GM21360 (cell line): Measurements from ENCODE around the gene HACD1.
A peak's percentile ranks its signal among the peaks of the same experiment; 100 is the strongest.
"Not testable (repeated sequence)": the region's sequence is repeated elsewhere in the genome, so short reads cannot be mapped to it uniquely, and the experiment has no call there.

ENCODE experiments used
- ATAC-seq: cut with Tn5 transposase; IDR thresholded peaks from one replicate; pipeline ENCODE4 v1.9.1; 2021; ENCODE audit warnings: mild to moderate bottlenecking, moderate library complexity; ENCODE audit not compliant: unreplicated experiment

The HACD1 gene

DNA sequence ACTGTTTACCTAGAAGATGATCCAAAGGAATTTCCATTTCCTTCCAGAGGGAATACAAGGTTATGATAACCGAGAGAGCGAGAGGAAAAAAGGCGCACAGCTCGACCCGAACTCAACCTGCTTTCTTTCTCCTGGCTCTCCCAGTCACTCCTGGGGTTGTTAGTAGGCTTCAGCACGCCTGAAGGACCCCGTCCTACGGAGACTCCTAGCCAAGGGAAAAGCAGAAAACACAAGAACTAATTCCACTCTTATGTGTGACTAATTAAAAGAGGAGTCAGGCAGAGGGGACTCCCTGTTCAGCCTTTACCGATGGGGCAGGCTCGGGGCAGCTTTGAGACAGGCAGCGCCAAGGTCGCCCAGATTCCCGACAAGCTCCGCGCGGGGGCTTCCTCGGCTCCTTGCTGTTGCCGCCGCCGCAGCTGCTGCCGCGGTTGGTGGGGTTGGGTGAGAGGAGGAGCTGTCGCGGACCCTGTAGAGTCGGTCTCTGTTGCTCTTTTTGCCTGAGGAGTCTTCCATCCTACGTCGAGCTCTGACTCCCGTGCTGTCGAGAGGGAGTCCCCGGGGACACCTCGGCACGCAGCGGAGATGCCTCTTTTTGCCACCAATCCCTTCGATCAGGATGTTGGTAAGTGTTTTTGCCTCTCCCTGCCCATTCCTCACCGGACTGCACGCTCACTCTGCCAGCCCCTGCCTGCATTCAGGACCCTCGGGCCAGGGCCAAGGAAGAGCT, 26.7 kb upstream of the HACD1 start, which contains the start of gene STAM:
Gene STAM (plus strand): TSS at position 397 of the 730 bp plus-strand sequence. CDS start 189 bp downstream, at position 586.
- peak; percentile 89 for ATAC-seq

DNA sequence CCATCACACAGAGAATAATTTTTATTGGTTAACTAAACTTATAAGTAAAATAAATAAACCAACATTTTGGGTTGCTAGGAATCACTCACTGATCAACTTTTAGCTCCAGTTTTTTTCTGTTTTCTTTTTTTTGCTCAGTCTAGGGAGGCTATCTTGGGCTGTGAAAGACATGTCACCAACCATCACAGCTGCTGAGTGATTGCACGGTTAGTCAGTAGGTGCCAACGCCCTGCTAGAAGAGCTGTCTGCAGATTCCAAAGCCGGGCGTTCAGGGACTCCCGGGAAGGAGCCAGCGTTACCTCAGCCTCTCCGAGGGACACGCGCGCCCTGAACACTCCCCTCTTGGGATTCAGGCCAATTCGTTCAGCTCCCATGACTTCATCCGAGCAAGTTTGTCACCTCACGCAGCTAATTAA, 26.2 kb upstream of the HACD1 start:
- ATAC-seq: peak; percentile 24

DNA sequence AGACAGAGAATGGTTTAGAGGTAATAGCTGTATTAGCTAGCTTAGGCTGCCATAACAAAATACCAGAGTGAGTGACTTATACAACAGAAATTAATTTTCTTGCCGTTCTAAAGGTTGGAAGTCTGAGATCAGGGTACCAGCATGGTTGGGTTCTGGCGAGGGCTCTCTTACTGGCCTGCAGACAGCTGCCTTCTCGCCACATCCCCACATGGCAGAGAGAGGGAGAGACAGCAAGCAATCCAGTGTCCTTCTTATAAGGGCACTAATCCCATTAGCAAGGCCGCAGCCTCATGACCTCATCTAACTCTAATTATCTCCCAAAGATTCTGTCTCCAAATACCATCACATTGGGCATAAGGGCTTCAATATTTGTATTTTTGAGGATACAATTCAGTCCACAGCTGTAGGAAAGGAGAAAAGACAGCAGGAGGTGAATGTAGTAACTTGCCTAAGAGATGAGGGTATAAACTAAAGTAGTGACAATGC, 23.2 kb upstream of the HACD1 start:
- no peak for ATAC-seq

DNA sequence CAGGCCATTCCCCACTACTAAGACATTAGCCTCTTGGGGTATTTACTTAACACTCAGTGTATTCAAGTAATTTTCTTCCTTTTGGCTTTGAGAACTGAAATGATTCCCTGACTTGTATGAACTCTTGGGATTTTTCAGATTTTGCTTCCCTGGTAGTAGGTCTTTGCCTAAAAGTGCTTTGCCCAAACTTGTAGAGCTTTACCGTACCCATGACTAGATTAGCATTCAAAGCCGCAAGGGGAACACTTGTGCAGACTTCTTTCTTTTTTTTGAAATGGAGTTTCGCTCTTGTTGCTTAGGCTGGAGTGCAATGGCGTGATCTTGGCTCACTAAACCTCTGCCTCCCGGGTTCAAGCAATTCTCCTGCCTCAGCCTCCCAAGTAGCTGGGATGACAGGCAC, 20.7 kb upstream of the HACD1 start:
- ATAC-seq: no peak

DNA sequence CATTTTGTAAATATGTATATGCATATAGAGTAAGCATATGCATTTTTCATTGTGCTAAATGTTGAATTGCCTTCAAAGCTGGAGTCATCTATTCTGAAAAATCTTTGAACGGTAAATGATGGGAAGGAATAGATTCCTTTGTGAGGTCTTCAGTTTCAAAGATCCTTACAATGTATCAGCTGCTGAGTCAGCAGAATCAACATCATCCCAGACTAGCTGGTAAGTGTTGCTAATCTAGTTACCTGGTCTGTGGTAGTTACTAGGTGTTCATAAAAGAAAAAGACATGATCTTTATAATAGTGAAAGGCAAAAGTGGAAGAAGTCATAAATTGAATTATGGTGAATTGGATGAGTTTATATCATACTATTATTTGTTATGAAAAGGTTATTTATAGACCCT, 16.2 kb upstream of the HACD1 start:
- ATAC-seq: no peak

DNA sequence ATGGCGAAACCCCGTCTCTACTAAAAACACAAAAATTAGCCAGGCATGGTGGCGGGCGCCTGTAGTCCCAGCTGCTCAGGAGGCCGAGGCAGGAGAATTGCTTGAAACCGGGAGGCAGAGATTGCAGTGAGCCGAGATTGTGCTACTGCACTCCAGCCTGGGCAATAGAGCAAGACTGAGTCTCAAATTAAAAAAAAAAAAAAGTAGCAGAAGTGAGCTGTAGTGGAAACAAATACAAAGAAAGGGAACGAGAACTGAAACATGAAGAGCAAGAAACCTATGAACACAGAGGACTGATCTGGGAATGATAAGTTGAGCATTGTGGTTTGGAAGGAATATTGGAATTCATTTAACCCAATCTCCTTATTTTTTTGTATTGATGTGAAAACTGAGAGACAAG, 15.4 kb upstream of the HACD1 start:
- ATAC-seq: not testable (repeated sequence)

DNA sequence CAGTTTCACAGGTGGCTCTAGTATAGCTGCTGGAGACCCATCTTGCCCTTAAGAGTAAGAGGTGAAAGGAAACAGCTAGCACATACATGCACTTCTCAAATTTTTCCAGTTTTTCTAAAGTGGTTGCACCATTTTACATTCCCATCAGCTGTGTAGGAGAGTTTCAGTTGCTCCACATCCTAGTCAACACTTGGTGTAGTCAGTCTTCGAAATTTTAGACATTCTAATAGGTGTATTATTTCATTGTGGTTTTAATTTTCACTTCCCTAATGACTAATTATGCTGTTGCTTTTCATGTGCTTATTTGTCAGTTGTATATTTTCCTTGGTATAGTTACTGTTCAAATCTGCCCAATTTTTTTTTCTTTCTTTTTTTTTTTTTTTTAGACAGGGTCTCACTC, 9.5 kb upstream of the HACD1 start:
- no peak for ATAC-seq

DNA sequence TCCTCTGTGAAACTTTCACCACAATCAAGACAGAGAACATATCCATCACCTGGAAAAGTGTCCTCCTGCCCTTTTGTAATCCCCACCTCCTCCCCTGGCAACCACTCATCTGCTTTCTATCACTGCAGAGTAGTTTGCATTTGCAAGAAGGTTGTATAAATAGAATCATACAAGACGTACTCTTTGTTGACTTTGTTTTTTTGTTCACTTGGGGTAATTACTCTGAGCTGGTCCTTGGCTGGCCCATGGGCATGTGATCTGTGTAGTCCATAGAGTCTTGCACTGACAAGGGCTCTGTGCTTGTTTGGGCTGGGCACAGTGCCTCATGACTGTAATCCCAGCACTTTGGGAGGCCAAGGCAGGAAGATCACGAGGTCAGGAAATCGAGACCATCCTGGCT, 7.8 kb upstream of the HACD1 start:
- no peak for ATAC-seq

DNA sequence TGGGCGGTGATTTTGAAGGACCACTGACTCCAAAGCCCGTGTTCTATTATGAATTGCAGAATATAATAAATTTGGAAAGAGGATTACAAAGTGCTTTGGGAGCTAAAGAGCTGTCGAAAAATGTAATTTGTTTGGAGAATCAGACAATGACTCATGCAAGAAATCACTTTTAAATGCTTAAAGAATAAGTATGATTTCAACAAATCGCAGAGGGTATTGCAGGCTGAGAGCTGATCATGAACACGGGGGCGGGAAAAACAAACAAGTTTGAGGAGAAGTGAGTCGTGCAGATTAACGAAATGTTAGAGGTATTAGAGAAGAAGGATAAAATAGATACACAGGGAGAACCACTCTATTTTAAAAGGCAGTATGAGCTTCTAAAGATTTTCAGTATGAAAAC, 4.9 kb upstream of the HACD1 start:
- ATAC-seq: no peak

DNA sequence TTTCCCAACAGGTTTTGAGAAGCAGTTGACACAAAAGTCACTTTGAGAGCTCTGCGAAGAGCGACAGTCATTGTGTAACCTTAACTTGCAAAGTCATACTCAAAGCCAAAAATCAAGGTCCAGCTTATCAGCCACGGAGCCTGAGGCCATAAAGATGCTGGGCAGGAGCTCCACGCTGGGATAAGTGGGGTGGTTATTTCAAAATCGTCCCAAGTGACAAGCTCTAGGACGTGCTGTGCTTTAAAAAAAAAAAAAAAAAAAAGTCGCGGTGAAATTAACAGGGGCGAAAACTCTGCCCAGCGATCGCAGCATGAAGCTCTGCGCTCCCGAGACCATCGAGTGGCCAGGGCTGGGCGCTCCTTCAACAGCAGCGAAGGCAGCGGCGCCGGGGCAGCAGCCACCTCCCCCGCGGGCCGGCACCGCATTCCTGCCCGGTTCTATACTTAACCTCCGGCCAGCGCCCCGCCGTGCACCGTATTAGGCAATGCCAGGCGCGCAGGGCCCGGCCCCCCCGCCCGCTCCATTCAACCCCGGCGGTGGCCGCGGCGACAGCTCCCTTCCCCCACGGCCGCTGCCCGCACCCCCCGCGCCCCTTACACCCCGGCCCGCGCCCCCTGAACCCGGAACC, 657 bp downstream of the HACD1 start:
- ATAC-seq: peak; percentile 34

DNA sequence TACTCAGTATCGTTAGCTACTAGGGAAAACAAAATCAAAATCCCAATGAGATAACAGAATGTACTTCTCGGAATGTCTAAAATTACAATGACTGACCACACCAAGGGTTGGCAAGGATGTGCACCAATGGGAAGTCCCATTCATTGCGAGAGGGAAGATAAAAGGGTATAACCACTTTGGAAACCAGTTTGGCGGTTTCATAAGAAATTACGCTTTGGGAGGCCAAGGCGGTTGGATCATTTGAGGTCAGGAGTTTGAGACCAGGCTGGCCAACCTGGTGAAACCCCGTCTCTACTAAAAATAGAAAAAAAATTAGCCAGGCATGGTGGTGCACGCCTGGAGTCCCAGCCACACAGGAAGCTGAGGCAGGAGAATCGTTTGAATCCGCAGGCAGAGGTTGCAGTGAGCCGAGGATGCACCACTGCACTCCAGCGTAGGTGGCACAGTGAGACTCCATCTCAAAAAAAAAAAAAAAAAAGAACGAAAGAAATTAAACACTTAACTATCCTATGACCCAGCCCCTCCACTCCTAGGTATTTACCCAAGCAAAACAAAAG, 7.6 kb downstream of the HACD1 start:
- no peak for ATAC-seq

DNA sequence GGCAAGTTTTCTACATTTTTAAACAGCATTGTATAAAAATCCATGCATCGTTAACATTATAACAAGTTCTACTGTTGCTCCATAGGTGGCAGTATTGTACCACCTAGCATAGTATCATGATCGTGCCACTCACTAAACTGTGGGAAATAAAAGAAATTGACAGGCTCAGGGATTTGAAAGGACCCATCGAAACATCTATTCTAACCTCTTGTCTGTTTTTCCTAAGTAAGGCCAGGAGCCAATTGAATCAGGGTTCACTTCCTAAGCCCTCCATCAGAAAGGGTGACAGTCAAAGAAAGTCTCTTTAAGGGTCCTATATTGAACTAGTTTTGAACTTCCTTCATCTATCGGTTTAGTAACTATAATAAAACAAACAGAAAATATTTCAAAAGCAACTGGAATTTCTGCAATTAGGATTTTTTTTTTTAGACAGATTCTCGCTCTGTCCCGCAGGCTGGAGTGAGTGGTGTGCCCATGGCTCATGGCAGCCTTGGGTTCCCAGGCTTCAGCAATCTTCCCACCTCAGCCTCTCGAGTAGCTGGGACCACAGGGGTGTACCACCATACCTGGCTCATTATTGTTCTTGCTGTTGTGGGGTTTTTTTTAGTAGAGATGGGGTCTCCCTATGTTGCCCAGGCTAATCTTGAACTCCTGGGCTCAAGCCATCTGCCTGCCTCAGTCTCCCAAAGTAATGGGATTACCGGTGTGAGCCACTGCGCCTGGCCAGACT, 9.4 kb downstream of the HACD1 start:
- peak; percentile 76 for ATAC-seq

DNA sequence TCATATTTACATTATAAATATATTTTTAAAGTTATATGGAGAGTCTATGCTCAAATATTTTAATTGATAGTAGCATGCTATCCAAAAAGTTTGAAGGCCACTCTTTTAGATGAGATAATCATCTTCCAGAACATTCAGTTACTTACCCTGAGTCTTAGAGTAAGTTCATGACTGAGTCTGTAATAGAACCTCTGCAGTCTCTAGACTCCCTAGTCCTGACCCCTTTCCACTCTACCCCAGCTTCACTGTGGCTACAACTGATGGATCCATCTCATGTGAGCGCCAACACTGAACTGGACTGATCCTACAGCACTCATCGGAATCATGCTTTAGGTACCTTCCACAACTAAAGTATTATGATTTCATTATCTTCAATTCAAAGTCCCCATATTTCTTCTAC, 10.1 kb downstream of the HACD1 start:
- no peak for ATAC-seq

DNA sequence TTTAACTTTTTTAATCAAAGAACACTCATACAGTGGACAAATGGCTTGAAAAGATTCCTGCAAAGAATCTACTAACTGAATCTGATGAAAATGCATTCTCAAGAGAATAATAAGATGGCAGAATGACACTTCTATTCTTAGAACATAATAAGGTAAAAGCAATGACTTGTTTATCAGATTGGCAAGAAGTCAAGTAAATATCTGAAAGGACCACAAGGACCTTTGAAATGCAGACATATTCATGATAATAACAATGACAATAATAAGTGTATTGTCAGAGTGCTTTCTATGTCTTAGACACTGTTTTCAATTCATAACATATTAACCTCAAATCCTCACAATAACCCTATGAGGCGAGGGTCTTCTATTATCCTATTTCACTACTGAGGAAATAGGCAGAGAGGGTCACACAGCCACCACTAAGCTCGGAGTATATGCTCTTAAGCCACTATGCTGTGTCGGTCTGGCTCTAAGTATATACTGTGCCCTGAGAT, 10.6 kb downstream of the HACD1 start:
- ATAC-seq: no peak

DNA sequence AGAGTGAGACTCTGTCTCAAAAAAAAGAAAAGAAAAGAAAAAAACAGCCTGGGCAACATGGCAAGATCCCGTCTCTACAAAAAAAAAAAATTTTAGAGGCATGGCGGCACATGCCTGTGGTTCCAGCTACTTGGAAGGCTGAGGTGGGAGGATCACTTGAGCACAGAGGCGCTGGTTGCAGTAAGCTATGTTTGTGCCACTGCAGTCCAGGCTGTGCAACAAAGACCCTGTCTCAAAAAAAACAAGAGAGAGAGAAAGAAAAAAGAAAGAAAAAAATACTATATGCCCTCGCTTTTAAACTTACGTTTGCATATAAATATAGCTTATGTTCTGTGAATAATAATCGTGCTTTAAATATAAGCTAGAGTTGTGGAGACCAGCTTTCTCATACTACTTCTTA, 11.2 kb downstream of the HACD1 start:
- no peak for ATAC-seq

DNA sequence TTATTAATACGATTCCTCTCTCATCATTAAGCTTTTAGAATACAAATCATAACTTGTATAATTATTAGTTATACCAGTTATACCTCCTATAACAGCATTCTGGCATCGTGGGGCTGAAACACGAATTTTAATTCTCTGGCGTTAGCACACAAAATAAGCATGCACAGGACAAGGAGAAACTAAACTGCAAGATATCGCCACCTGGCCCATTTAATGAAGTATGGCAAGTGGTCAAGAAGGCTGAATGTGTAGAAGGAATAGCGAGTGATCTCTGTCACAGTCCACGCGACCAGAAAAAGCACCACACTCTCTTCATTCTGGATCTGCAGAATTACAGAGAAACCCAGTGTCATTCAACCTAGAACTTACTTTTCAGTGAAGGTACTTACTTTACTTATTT, 18.1 kb downstream of the HACD1 start:
- ATAC-seq: no peak

DNA sequence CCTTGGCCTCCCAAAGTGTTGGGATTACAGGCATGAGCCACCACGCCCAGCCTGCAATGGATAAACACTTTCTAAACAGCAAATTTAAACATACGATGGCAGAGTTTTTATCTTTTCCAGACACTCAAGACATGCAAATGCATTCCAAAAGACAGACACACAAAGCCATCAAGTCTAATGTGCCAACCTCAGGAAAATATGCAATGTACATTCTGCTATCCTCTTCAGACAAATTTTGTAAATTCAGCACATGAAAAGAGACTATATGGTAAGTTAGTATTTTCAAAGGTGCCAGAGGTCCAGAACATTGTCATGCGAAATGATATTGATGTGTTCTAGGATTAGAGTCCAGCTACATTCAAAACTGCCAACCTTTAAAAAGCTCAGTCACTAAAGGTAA, 19.8 kb downstream of the HACD1 start:
- no peak for ATAC-seq

DNA sequence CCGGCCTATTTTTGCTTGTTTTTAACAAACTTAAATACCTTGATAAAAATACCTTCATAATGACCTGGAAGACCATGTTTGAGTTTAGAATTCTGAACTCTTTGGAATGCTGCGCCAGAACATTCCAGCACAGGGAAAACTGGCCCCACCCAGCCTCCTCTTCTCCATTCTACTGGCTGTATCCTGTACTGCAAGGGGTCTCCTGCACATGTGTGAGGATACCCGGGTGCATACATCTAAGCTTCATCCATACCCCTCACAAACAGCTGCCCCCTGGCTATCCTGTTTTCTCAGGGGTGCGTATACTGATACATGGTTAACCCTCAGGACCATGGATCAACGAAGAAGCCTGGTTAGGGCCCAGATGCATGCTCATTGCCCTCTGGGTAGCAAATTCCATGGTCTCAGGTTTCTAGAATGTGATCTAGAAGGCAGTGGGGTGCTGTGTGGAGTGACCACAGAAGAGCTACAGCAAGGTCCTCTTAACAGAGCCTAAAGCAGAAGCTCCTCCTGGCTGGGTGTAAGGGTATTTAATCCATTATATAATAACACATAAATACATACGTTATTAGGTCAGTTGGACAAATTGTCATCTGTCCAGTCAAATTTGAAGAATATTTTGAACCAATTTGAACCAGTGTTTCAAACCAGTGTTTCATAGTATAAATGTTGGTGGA, 26.1 kb downstream of the HACD1 start:
- no peak for ATAC-seq

DNA sequence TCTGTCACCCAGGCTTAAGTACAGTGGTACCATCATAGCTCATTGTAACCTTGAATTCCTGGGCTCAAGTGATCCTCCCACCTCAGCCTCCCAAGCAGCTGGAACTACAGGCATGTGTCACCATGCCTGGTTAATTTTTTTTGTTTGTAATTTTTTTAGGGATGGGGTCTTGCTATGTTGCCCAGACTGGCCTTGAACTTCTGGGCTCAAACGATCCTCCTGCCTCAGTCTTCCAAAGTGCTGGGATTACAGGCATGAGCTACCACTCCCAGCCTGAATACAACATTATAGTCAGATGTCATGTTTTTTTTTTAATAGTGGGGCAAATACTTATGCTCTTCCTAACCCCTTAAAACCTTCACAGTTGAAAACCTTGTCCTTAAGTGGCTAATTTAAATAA, 27.9 kb downstream of the HACD1 start:
- not testable (repeated sequence) for ATAC-seq

DNA sequence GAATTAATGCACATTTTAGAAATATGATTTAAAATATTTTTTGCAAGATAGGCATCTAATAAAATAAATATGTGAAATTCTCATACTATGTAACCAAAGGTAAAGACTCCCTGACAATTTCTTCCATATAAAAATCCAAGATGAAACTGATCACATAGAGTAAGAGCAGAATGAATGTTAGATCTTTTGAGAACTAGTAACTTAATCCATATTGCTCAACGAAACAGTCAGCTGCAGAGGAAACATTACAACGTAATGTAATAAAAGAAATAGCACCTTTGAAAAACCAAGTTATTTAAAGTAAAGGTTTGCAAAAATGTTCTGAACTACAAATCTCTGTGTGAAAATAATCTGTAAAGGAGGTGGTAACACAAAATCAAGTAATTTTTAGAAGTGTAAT, 28.8 kb downstream of the HACD1 start:
- no peak for ATAC-seq

DNA sequence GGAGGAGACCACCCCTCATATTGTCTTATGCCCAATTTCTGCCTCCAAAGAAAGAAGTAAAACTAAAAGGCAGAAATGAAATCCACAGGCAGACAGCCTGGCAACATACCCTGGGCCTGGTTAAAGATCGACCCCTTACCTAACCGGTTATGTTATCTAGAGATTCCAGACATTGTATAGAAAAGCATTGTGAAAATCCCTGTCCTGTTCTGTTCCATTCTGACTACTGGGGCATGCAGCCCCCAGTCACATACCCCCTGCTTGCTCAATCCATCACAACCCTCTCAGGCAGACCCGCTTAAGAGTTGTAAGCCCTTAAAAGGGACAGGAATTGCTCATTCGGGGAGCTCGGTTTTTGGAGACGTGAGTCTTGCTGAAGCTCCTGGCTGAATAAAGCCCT, 29.9 kb downstream of the HACD1 start:
- not testable (repeated sequence) for ATAC-seq
